Amniotic stem cell (primary cell): Measurements from ENCODE around the gene SCIMP.
"Not testable (repeated sequence)": the region's sequence is repeated elsewhere in the genome, so short reads cannot be mapped to it uniquely, and the experiment has no call there.

ENCODE experiments used
- DNase-seq: peaks from one replicate; lab custom pipeline; 2025; lab: John Stamatoyannopoulos, UW

The SCIMP gene

DNA sequence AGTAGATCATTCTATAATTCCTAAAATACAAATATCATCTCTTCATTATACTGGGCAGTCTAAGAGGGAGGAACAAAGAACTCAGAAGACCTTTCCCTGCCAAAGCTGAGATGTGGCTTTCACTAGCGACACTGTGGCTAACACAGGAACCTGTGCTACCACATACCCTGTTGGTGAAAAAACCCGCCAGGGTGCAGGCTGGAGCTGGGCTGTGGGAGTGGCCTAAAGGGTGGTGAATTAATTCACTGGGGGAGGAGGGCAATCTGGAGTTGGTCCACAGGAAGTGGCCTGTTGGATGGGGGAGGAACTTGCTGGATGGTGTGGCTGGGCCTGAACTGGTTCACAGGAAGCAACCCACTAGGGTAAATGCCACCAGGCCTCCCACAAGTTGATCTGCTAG lies 50.4 kb downstream of the SCIMP start:
- DNase-seq, result no peak

DNA sequence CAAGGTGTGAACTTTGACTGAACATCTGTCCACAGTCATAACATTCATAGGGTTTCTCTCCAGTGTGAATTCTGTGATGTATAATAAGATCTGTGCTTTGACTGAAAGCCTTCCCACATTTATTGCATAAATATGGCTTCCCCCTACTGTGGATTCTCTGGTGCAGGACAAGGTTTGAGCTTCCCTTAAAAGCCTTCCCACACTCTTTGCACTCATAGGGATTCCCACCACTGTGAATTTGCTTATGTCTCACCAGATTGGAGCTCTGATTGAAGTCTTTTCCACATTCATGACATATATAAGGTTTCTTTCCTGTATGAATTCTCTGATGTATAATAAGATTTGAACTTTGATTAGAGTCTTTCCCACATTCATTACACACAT lies 51.3 kb downstream of the SCIMP start:
- DNase-seq, result no peak

DNA sequence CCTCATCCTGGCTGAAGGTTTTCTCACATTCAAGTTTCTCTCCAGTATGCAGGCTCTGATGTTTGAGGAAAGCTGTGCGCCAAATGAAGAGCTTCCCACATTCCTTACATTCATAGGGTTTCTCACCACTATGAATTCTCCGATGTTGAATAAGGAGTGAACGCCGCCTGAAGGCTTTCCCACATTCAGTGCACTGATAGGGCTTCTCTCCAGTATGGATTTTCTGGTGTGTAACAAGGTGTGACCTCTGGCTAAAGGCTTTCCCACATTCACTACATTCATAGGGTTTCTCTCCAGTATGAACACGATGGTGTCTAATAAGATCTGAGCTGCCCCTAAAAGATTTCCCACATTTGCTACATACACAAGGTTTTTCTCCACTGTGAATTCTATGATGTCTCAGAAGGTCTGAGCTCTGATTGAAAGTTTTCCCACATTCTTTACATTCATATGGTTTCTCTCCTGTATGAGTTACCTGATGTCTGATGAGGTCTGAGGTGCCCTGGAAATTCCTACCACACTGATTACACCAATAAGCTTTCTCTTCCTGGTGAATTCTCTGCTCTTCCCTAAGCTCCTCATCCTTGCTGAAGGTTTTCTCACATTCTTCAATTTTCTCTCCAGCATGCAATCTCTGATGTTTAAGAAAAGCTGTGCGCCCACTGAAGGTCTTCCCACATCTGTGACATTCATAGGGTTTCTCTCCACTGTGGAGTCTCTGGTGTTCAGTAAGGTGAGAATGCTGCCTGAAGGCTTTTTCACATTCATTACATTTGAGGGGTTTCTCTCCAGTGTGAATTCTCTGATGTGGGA lies 51.9 kb downstream of the SCIMP start:
- DNase-seq, result no peak

DNA sequence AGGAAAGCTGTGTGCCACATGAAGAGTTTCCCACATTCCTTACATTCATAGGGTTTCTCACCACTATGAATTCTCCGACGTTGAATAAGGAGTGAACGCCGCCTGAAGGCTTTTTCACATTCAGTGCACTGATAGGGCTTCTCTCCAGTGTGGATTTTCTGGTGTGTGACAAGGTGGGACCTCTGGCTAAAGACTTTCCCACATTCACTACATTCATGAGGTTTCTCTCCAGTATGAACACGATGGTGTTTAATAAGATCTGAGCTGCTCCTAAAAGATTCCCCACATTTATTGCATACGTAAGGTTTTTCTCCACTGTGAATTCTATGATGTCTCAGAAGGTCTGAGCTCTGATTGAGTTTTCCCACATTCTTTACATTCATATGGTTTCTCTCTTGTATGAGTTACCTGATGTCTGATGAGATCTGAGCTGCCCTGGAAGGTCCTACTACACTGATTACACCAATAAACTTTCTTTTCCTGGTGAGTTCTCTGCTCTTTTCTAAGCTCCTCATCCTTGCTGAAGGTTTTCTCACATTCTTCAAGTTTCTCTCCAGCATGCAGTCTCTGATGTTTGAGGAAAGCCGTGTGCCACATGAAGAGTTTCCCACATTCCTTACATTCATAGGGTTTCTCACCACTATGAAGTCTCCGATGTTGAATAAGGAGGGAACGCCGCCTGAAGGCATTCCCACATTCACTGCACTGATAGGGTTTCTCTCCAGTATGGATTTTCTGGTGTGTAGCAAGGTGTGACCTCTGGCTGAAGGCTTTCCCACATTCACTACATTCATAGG lies 53.0 kb downstream of the SCIMP start:
- no peak for DNase-seq

DNA sequence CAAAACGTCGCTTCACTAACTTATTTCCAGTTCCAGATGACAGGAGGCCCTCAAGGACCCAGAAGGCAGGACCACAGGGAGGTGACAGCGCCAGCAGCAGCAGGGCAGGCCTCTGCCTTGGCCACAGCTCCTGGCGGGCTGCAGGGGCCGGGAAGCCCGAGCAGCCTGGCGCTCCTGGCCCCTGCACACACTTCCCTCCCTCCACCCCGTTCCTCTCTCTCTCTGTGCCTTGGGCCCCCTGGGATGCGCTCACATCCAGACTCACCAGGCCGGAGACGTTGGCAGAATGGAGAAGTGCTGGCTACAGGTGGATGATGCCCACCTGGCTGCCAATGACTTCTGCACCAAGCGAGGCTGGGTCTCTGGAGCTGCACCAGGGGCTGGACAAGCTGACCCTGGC lies 55.7 kb downstream of the SCIMP start:
- no peak for DNase-seq

DNA sequence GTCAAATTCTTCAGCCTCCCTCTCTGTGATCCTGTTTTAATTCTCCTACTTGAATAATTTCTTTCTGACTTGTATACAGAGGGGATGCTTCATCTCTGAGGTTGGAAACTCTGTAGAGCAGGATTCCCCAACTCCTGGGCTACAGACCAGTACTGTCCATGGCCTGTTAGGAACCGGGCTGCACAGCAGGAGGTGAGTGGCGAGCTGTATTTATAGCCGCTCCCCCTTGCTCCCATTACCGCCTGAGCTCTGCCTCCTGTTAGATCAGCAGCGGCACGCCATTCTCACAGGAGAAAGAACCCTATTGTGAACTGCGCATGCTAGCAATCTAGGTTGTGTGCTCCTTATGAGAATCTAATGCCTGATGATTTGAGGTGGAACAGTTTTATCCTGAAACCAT lies 59.6 kb downstream of the SCIMP start:
- not testable (repeated sequence) for DNase-seq

DNA sequence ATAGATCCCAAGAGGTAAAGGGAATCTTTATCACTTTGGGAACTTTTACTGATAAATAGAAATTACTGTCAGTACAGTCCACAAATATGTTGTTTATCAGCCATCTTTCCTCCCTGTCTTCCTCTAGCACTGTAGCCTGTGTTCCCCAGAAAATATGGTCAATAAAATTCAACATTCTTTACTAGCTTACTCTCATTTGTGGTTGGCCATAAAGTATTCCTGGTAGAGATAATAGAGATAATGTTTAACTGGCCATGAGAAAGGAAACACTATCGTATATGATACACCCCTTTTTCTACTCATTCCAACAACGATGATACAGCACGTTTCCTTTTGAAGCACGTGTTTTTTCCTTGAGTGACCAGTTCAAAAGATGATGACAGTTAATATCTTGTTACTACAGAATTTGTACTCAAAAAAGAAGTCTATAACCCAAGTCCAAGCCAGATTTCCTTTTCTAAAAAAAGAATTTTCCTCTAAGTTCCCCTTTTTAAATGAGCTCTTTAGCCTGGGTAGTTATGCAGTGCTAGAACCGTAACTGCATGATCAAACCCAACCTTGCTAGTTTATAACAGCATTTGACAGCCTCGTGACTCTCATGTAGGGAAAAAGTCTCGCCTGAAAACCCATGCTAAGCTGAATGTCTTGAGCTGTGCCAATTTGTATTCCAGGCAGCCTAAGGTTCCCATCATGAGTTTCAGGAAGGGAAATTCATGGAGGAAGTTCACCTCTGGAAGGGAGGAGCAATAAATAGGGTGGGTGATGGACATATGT lies 68.7 kb downstream of the SCIMP start:
- DNase-seq, result not testable (repeated sequence)

DNA sequence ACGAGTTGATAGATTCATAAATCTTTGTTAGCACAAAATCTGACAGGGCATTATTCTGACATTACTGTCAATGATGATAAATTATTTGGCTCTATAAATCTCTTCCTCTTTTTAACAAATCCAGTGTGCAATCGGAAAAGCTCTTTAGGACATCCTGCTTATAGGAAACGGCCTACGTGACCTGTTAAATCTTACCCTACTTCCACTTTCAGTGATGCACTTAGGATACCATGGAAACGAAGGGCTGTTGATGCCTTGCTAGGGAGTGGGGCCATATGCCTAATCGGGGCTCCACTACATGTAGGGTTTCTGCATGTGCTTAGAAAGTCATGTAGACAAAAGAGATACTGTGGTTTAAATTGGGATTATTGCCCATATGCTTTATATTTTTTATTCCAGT lies 70.2 kb downstream of the SCIMP start:
- no peak for DNase-seq

DNA sequence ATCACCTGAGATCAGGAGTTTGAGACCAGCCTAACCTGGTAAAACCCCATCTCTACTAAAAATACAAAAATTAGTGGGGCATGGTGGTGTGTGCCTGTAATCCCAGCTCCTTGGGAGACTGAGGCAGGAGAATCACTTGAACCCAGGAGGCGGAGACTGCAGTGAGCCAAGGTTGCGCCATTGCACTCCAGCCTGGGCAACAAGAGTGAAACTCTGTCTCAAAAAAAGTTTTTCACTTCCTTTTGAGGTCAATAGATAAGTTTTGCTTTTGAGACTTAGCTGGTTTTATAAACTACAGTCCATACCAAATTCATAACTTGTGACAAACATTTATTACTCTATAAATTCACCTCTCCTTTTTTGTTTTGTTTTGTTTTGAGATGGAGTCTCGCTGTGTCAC lies 72.9 kb downstream of the SCIMP start:
- not testable (repeated sequence) for DNase-seq

DNA sequence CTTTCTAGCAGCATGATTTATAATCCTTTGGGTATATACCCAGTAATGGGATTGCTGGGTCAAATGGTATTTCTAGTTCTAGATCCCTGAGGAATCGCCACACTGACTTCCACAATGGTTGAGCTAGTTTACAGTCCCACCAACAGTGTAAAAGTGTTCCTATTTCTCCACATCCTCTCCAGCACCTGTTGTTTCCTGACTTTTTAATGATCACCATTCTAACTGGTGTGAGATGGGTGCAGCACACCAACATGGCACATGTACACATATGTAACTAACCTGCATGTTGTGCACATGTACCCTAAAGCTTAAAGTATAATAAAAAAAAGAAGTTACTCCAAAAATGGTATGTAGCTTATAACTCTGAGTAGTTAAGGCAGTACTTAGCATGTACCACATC lies 74.0 kb downstream of the SCIMP start:
- DNase-seq, result not testable (repeated sequence)
